ENCODE results near the gene ELAVL1. TPM values are rescaled to one million over a fixed set of nuclear protein-coding genes. Genes with fewer than 3 reads are reported as not detected.
"Not testable (repeated sequence)": the region's sequence is repeated elsewhere in the genome, so short reads cannot be mapped to it uniquely, and the experiment has no call there.

Gene ELAVL1
- total and polyA plus RNA-seq, 2 of the 13 experiments (the other 11 are each of a cell fraction or from before 2014, with no cell fraction given), result 27.9 to 38.4 TPM

GRCh38 chr19:7961920-7962626 lies 43.4 kb downstream of the ELAVL1 start:
- ChIA-PET CTCF (ENCODE audit: low intra/inter-chr PET ratio, low total read pairs) (no interaction called here), POLR2A (no interaction called here)
- H3K4me1 ChIP-seq (ENCODE audit: insufficient read depth, low read length), result peaks cover 24% of the 10 kb centered on the region
- H3K9me3 ChIP-seq (ENCODE audit: low read length), result no peaks in the 10 kb centered on the region
- intact Hi-C loops (cut with micrococcal nuclease; ENCODE audit: unreplicated experiment), result no loop called here
- no TSS peak for BruUV-seq (replicated peaks)
- WGBS (ENCODE audit: low lambda C conversion rate), result 66% methylated on average over 13 of the region's 13 CpGs
- H3K9ac ChIP-seq (ENCODE audit: insufficient read depth, low read depth, low read length), result no peak overlapping the region
- H3K27ac ChIP-seq (ENCODE audit: extremely low read length, insufficient read depth, low read length), result peak overlapping the region; percentile 37
- in situ Hi-C loops (cut with HindIII; ENCODE audit: extremely low pct_ligation_motif_present, low pct_unique_long_range_greater_than_20kb), result no loop called here
- DNase-seq (ENCODE audit: low spot score) (no peak), ATAC-seq (no peak), FAIRE-seq (no peak)
- H2AFZ ChIP-seq (ENCODE audit: low read length), result no peak overlapping the region
- no peaks in the 10 kb centered on the region for H3K79me2 ChIP-seq (ENCODE audit: insufficient read depth, low read length)
- no peaks in the 10 kb centered on the region for H3K27me3 ChIP-seq (ENCODE audit: control insufficient read depth in 1 of 2, insufficient read depth in 2 of 2, low read length in 2 of 2)
- H3K4me2 ChIP-seq (ENCODE audit: low read depth, low read length), result peak overlapping the region; percentile 36
- H4K20me1 ChIP-seq (ENCODE audit: insufficient read depth, low read length), result no peaks in the 10 kb centered on the region
- TF ChIP-seq NFATC3 (CRISPR knock-in tag; IDR thresholded peaks at IDR 0.05) (no peak), HNF1A (IDR thresholded peaks at IDR 0.05; ENCODE audit: low read depth) (peak; percentile 41; the same call in 1 of the 2 replicates), HNF1A (CRISPR knock-in tag; IDR thresholded peaks at IDR 0.05; ENCODE audit: borderline replicate concordance) (no peak), ZNF652 (CRISPR knock-in tag; IDR thresholded peaks at IDR 0.05; ENCODE audit: borderline replicate concordance, low read depth) (peak; percentile 90; the same call in 1 of the 2 replicates)
- no peak overlapping the region for H3K4me3 ChIP-seq (replicated peaks in 1 of 3; ENCODE audit: insufficient read depth in 1 of 3, low read depth in 2 of 3, low read length in 3 of 3)
- H3K36me3 ChIP-seq (replicated peaks in 1 of 2; ENCODE audit: control insufficient read depth in 1 of 2, insufficient read depth in 2 of 2, low read length in 2 of 2), result peaks cover 12 to 64% of the 10 kb centered on the region in 2 experiments

GRCh38 chr19:7961082-7961481 lies 44.4 kb downstream of the ELAVL1 start:
- ATAC-seq; FAIRE-seq; DNase-seq (ENCODE audit: low spot score); H3K4me2 ChIP-seq (ENCODE audit: low read depth, low read length); intact Hi-C loops (cut with micrococcal nuclease; ENCODE audit: unreplicated experiment); H3K27me3 ChIP-seq (ENCODE audit: control insufficient read depth in 1 of 2, insufficient read depth in 2 of 2, low read length in 2 of 2); in situ Hi-C loops (cut with HindIII; ENCODE audit: extremely low pct_ligation_motif_present, low pct_unique_long_range_greater_than_20kb); H3K9ac ChIP-seq (ENCODE audit: insufficient read depth, low read depth, low read length); H4K20me1 ChIP-seq (ENCODE audit: insufficient read depth, low read length); H3K9me3 ChIP-seq (ENCODE audit: low read length); H3K27ac ChIP-seq (ENCODE audit: extremely low read length, insufficient read depth, low read length); H2AFZ ChIP-seq (ENCODE audit: low read length); CTCF ChIA-PET (ENCODE audit: low intra/inter-chr PET ratio, low total read pairs); H3K4me3 ChIP-seq (replicated peaks in 1 of 3; ENCODE audit: insufficient read depth in 1 of 3, low read depth in 2 of 3, low read length in 3 of 3); H3K79me2 ChIP-seq (ENCODE audit: insufficient read depth, low read length); BruUV-seq (replicated peaks): not testable (repeated sequence)
- WGBS (ENCODE audit: low lambda C conversion rate), result 96% methylated on average over 4 of the region's 4 CpGs
- H3K36me3 ChIP-seq (replicated peaks in 1 of 2; ENCODE audit: control insufficient read depth in 1 of 2, insufficient read depth in 2 of 2, low read length in 2 of 2), result peaks cover 8 to 54% of the 10 kb centered on the region in 2 experiments
- peaks cover 24% of the 10 kb centered on the region for H3K4me1 ChIP-seq (ENCODE audit: insufficient read depth, low read length)
- POLR2A ChIA-PET, result interaction anchor here (1.0 kb wide), 1 partner anchor 17 kb away, joined by 4 read pairs; the partner anchor contains the start of gene TIMM44
